ENCODE data around the gene RAB11FIP2.

The RAB11FIP2 gene

DNA sequence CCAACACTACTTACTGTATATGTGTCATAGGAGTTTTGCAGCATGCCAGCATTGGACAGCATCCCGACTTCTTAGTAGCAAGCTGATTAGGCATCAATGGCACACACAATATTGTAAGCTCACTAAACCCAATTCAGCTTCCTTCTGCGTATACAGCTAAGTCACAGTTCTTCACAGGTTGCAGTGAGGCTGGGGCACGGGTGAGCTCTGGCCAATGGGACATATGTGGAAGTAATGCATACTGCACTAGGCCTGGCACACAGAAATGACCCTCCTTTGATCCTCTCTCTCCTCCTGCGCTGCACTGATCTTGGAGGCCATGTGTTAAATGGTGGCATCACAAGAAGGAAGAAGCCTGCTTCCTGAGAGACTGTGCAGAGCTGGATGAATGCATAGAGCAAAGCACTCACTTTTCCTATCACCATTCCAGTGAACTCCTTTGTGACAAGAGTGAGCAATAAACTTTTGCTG lies 11.9 kb downstream of the RAB11FIP2 start:
- DNase-seq (ENCODE audit: low read depth): no peak

DNA sequence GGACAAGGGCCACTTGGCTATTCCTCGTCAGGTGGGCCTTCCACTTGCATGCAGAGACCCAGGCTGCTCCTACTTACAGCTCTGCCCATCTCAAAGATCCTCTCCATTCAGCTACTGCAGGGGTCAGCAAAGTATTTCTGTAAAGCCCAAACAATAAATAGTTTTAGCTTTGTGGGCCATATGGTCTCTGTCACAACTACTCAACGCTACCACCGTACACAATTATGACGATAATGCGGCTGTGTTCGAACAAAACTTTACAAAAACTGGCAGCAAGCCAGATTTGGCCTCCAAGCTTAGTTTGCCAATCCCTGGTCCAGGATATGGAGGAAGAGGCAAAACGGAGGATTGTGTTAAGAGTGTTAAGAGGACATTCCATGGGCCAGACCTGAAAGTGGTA lies 12.8 kb downstream of the RAB11FIP2 start:
- no peak for DNase-seq (ENCODE audit: low read depth)

DNA sequence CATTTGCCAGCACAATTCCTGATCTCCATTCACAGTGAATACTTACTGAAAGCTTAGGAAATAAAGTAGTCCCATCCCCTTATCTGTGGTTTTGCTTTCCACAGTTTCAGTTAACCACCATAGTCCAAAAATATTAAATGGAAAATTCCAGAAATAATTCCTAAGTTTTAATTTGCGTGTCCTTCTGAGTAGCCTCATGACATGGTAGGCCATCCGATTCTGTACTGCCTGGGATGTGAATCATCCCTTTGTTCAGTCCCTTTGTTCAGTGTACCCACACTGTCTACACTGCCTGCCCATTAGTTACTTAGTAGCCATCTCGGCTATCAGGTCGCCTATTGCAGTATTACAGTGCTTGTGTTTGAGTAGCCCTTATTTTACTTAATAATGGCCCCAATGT lies 14.2 kb downstream of the RAB11FIP2 start:
- DNase-seq (ENCODE audit: low read depth): no peak

DNA sequence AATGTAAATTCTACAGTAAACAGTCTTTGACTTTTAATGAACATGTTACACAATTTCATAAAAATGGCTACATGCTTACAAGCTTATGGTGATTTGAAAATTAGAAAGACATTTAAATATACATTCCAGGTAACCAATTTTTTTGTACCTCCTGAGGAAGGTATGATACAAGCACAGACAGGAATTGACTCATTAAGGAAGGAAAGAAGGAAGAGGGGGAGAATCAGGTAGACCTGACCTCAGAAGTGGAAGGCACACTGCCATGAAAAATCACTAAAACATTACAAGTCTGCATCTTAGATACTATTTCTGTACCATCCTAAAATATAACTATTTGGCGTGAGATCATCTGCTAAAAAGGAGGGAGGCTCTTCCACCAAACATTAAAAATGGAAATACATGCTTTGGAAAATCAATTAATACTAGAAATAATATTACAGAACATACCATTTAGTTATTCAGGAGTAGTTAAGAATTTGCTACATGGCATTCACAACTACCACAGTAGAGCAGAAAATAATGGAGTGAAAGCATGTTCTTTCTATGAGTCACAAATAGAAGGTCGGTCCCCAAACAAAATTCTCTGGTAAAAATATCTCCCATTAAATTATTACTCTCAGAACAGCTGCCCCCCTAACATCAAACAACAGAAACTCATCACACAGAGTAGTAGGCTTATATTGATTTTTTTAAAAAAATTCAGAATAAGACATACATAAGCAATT lies 15.2 kb downstream of the RAB11FIP2 start:
- no peak for DNase-seq (ENCODE audit: low read depth)

DNA sequence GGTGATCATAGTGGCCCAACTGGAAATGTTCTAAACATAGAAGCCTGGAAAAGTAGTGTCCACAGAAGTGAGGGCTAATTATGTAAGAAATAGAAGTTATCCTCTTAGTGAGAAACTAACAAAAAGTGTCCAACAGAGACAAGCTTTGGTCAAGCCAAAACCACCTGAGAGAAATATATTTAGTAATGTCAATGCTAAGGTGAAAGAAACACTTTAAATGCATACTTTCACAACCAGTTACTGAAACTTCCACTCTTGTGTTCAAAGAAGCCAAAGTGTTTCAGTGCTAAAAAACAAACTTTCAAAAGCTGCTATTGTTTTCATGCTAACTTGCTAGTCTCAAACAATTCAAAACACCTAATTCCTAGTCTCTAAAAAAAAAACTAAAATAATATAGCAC lies 18.1 kb downstream of the RAB11FIP2 start:
- no peak for DNase-seq (ENCODE audit: low read depth)

DNA sequence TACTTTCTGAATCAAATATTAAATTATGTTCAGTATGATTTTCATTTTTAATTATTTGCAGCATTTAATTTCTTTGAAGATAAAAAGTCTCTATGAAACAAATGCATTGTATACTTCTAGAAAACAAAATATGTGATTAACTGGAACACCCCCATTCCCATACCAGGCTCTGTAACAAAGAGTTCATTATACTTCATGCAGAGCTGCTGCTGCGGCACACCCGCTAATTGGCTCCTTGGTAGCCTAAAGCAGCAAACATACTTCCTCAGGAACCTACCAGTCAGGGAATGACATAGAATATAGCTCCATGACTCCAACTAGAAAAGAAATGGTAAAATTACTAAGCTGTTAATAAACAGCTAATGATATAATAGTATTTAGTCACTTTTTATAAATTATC lies 19.3 kb downstream of the RAB11FIP2 start:
- no peak for DNase-seq (ENCODE audit: low read depth)

DNA sequence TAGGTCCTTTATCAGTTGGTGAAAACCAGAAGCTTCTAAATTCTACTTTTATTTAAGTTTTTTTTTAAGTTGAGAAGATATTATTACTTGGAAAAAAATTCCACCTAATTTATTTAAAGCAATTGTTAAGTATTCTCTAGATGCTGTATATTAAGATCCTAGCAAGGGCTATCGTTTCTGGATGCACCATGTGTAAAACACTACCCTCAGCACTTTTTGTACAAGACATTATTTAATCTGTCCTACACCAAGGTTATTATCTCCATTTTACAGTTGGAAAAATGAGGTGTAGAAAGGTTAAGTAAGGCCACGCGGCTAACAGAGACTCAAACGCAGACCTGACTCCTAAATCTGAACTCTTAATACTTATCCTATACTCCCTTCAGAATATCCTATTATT lies 19.8 kb downstream of the RAB11FIP2 start:
- no peak for DNase-seq (ENCODE audit: low read depth)

DNA sequence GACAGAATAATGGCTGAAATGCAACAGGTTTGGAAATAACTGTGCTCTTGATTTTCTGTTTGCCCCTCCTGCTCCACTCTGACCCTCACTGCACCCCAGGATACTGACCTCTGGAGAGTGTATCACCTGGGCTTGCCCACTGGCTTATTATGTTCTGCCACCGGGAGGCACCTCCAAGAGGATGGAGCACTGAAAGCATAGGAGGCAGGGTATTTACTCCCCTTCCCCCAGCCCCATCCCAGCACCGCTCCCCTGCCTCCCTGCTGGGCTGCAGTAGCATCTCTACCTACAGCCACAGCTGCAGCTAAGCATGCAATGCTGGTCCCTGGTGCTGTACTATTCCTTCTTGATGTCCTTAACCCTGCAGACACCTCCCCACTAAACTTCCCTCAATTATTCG lies 26.4 kb downstream of the RAB11FIP2 start:
- no peak for DNase-seq (ENCODE audit: low read depth)

DNA sequence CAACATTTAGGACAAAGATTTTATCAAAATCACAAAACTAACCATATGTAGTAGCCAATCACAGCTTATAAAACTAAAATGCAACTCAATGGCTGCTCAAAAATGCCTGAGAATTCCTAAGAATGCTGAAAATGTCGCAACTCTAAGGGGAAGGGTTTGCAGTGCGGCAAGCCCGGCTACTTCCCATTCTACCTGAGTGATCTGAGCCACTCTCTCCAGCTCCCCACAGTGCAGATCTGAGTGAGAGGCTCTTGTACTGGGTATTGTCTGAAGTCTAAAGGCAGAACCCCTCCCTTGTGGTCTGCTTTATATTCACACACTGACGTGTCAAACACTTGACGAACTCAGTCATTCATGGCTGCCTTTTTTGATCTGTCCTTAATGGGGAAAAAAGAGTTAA lies 28.9 kb downstream of the RAB11FIP2 start:
- no peak for DNase-seq (ENCODE audit: low read depth)

DNA sequence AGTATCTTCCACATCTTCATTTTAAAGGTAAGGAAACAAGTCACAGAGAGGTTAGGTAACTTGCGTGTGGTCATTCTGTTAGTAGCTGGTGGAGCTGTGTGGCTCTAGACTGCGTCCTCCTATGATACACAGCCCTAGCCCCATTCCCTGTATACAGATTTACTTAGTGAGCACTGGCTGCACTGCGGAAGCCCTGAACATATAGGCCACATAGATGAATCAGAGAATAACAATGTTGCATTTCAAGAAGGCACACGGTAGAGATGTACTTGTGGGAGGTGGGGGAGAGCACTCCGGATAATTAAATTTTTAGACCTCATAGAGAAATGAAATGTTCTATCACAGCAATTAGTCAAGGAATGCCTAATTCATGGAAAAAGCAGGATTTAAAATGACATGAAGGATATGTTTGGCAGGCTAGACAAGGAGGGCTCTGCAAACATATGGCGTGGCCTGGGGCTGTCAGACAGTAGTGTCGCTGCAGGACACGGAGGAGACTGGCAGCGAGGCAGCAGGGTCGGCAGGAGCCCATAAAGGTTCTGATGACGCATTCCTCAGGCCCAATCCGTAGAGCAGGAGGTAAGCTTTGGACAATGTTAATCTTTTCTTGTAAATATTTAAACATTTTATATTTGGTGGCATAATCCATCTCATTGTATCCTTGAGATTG lies 29.5 kb downstream of the RAB11FIP2 start:
- no peak for DNase-seq (ENCODE audit: low read depth)

DNA sequence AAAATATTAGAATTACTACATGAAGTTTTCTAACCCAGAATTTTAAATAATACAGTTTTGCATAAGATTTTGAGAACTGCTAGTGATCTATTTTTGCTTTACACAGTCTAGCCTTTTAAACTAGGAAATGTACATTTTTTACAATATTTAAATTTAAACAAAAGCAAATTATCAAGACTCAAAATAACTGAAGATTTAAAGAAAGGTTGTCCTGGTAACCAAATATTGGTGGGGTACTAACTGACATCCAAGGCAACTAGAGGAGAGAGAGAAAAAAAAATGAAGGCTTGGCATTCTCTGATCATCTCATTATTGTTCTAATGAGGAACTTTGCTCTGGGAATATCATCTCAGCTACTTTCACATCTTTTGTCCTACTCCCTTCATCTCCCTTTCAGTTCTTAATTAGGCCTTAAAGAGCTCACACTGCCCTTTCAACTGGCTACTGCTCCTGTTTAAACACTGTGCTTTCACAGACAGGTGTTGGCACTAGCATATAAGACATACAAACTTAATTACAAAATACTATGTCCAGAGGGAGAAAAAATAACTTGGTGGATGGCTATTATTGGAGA lies 33.7 kb downstream of the RAB11FIP2 start:
- DNase-seq (ENCODE audit: low read depth): no peak

DNA sequence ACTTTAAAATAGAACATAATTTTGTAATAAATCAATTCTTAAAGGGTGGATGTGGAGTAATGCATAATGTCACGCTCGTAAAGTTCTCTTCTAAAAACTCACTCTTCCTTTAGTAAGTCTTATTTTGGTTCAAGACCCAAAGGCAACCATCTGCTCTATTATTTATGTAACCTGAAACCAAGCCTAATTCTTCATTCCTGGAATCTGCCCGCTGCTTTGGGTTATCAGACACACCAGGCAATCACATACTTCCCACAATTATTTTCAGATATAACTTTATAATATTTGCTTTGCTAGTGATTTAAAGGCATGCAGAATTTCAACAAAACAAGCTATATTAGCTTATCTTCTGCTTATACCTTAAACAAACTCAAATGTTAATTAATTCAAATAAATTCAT lies 39.0 kb downstream of the RAB11FIP2 start:
- no peak for DNase-seq (ENCODE audit: low read depth)

DNA sequence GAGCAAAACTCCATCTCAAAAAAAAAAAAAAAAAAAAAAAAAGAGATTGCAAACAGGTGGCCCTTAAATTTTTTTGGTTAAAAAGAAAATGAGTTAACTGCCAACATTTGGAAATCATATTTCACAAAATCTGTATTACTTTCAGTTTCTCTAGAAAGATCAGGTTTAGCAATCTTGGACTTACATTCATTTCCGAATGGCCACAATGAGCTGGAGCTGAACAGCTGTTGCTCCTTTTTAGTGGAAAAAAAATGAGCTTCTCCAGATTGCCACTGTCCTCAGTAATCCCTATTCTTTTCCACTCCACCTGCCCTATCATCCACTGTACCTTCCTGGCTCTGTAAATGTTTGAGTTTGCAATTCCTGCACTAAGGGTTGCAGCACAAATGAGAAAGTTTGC lies 43.6 kb downstream of the RAB11FIP2 start:
- no peak for DNase-seq (ENCODE audit: low read depth)

DNA sequence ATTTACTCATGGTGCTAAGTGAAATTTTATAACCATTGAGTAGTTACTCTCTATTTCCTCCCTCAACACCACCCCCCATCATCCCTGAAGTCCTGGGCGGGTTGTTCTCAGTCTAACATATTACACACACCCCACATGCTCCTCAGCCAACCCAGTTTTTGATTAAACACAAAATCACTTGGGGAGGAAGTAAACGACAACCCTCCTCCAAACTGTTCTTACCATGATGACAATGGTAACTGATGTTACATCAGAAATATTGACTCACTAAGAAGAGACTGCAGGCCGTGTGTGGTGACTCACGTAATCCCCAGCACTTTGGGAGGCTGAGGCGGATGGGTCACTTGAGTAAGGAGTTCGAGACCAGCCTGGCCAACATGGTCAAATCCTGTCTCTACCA lies 44.2 kb downstream of the RAB11FIP2 start:
- DNase-seq (ENCODE audit: low read depth): no peak

DNA sequence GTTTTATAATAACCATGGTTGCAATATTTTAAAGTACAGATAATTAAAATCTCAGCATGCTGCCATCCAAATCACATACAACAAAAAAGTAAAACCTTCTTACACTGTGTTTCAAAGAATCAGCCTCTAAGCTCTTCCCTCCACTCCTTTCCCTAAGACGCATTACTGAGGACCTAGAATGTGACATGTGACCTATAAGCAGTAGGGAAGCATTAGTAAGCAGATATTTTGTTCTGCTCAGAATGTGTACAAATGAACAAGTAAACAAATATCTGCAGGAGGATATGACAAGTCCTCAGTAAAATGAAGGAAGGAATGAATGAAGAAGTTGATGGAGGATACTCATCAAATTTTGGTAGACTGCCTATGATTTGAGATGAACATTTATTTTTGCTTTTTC lies 49.1 kb downstream of the RAB11FIP2 start:
- no peak for DNase-seq (ENCODE audit: low read depth)

DNA sequence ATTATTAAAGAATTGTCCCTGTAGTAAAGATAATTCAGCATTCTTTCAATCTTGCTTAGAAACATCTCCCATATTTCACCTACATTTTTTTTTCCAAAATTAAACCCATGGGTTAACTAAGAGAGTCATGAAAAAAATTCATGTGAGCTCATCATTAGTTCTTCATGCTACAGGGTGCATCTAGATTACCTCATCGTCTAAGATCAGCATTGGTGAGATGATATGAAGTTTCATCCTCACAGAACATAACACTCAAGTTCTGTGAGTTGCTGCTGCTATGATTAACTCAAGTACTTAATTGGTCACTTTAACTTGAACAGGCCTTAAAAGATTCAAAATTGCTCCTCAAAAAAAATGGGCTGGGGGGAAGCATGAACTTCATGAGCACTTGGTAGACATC lies 50.0 kb downstream of the RAB11FIP2 start:
- no peak for DNase-seq (ENCODE audit: low read depth)

DNA sequence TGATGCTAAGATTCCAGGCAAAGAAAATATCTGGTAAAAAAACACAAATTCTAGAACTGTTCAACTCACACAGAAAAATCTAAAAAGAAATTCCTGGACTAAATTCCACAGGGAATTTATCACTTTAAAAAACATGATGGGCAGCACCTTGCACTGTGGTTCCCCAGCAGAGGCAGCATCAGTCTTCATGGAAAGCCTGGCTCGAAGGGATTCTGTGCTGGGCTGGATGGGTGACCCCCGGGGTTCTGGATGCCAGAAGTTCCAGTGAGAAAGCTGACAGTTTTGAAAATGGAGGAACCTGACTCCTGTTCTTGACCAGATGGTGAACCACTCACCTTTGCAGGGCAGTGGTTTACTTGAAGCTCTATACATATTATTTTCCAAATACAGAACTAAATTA lies 52.0 kb downstream of the RAB11FIP2 start:
- no peak for DNase-seq (ENCODE audit: low read depth)

DNA sequence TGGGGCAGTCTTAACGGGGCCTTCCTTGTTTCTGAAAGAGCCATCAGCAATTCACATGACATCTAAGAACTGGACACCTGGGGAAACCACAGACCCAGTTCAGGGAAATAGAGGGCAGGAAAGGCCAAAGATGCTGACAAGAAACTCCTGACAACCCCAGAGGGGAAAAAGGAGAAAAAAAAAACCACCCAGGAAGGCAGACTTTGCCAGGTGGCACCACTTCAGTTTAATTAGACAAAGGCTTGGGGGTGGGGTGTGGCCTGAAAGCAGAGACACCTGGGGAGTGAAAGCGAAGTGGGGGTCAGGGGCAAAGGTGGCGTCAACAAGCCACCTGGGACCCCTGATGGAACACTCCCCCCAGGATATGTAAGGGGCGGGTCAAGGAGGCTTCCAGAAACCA lies 53.6 kb downstream of the RAB11FIP2 start:
- no peak for DNase-seq (ENCODE audit: low read depth)

DNA sequence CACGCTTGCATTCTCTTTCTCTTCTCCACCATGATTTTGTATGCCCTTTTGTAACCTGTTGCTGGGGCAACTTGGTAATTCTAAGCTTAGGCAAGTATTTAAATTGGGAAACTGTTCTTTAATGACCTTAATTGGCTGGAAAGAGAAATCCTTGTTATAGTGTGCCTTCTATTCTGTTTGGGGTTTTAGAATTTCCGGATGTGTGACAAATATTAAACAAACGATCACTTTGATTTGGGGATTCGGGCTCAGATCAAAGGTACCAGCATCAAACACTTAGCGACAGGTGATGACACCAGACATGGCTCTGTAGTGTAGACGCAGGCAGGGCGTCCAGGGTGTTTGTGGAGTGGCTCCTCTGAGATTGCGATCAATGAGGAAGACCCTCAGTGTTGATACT lies 55.0 kb downstream of the RAB11FIP2 start:
- no peak for DNase-seq (ENCODE audit: low read depth)

DNA sequence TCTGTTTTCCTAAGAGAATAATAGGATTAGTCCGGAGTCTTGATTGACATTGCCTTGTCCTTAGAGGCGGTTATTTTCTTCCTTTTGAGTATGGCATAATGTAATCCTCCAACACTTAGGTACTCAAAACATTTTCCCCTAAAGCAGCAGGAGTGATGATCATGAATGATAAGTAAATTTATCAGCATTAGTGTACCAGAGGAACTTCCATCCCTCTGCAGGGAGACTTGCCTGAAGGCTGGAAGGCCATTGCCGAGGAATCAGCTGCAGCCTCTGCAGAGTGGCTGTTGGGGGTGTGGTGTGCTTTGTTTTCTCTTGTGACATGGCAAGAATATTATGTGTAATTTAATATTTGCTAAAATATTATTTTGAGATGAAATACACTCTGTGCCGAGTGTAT lies 56.8 kb downstream of the RAB11FIP2 start:
- no peak for DNase-seq (ENCODE audit: low read depth)

DNA sequence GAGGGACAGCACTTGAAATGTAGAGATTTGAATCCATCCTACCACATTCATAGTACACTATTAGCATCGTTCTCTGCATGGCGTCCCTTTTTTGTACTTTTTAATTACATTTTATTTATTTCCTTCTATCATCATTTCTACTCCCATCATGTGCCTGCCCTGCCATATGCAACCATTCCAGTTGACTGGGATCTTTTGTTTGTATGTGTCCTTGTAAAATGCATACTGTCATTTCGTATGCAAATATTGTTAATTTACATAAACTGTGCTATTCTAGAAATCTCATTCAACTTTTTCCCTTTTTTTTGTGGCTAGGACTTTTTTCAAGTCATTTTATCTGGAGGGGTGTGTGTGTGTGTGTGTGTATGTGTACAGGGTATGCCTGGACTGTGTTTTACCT lies 57.9 kb downstream of the RAB11FIP2 start:
- DNase-seq (ENCODE audit: low read depth): no peak

DNA sequence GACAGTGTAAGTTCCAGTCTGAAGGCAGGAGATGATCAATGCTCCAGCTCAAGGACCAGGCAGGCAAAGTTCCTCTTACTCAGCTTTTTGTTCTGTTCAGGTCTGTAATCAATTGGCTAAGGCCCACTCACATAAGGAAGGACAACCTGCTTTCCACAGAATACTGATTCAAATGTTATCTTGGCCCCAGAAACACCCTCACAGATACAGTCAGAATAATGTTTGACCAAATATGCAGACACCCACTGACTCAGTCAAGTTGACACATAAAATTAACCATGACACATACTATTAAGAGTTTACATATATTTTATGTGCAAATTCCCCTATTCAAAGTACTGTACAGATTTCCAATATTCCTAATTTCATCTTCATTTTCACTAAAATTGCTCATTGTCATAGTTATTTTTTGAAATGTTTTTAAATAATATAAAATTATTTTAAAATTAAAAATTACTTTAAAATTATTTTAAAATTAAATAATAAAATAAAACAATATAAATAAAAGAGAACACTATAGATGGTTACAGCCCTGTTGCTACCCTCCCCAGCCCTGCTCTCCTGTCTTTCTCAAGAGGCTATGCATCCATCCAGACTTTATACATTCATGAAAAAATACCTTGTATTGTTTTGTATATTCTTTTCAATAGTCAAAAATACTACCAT lies 59.4 kb downstream of the RAB11FIP2 start:
- no peak for DNase-seq (ENCODE audit: low read depth)

DNA sequence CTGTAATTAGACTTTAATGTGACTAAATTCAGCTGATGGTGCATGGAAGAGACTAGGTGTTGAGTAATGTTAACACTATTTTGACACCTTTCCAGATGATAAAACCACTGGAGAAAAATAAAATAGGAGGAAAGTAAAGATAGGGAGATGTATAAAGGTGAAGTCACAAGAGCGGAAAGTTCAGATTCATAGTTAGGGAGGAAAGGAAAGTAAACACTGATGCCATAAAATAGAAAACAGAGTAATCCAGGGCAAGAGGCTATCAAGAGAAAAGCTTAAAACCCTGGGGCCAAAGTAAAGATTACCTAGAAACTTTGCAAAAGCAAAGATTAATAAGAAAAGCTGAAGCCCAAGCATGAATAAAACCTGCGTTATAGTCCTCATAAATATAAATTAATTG lies 62.8 kb downstream of the RAB11FIP2 start:
- DNase-seq (ENCODE audit: low read depth): no peak
